Activated CD4-positive, alpha-beta T cell treated with anti-CD3 and anti-CD28 coated beads, Interleukin-2, amount 10 ng/mL, durations not matched to agents 7 days and 5 days (primary cell): ENCODE data around the gene PKD2L1. TPM values are rescaled to one million over a fixed set of nuclear protein-coding genes. Genes with fewer than 3 reads are reported as not detected.
"Not testable (repeated sequence)": the region's sequence is repeated elsewhere in the genome, so short reads cannot be mapped to it uniquely, and the experiment has no call there.

Experiments
- CTCF ChIA-PET: fragments of 350-600 bp; sonication (Branson Sonifier 250); formaldehyde crosslinking; loops from one replicate; lab custom pipeline; 2021; ENCODE audit warnings: antibody characterized with exemption; lab: Charles Lee
- POLR2A ChIA-PET: fragments of 350-600 bp; sonication (Branson Sonifier 250); formaldehyde crosslinking; loops from one replicate; lab custom pipeline; 2021; ENCODE audit warnings: antibody characterized with exemption; lab: Charles Lee
- DNase-seq: peaks from one replicate; pipeline ENCODE4 v3.0.0-alpha.2; 2020
- H3K27ac Mint-ChIP-seq: one replicate; pipeline ENCODE4 v1.8.0; 2021; ENCODE audit warnings: mild to moderate bottlenecking, moderate library complexity, mixed read lengths
- H3K27me3 Mint-ChIP-seq: one replicate; pipeline ENCODE4 v1.8.0; 2021; ENCODE audit warnings: mixed read lengths
- H3K36me3 Mint-ChIP-seq: one replicate; pipeline ENCODE4 v1.8.0; 2021; ENCODE audit warnings: low read depth, mixed read lengths
- H3K4me1 Mint-ChIP-seq: one replicate; pipeline ENCODE4 v1.8.0; 2021; ENCODE audit warnings: mixed read lengths
- H3K4me3 Mint-ChIP-seq: one replicate; pipeline ENCODE4 v1.8.0; 2021; ENCODE audit warnings: mild to moderate bottlenecking, moderate library complexity, mixed read lengths
- H3K9me3 Mint-ChIP-seq: one replicate; pipeline ENCODE4 v1.8.0; 2021; ENCODE audit warnings: mixed read lengths
- total RNA-seq, 2 experiments: library from RNA; stranded (reverse); gene quantifications; one replicate each; pipeline ENCODE4 v1.2.3, GENCODE V29; 2021

The PKD2L1 gene
- total RNA-seq, 2 experiments from 2014 or later, result not detected

GRCh38 chr10:100319707-100320402, 10.2 kb downstream of the PKD2L1 start:
- Mint-ChIP-seq H3K4me1 (no peaks in the 10 kb centered on the region), H3K36me3 (no peaks in the 10 kb centered on the region), H3K27ac (no peak overlapping the region), H3K27me3 (peaks cover 35% of the 10 kb centered on the region), H3K4me3 (no peak overlapping the region), H3K9me3 (no peaks in the 10 kb centered on the region)
- CTCF ChIA-PET, result no interaction called here
- DNase-seq, result no peak
- POLR2A ChIA-PET, result interaction anchor here (0.6 kb wide), 1 partner anchor 25 kb away, joined by 9 read pairs; no protein-coding TSS in a partner anchor

GRCh38 chr10:100318207-100318606, 11.8 kb downstream of the PKD2L1 start:
- no peak overlapping the region for H3K4me3 Mint-ChIP-seq
- ChIA-PET POLR2A (no interaction called here), CTCF (interaction anchor here (0.6 kb wide), 1 partner anchor 521 kb away, joined by 4 read pairs; no protein-coding TSS in a partner anchor)
- no peaks in the 10 kb centered on the region for H3K4me1 Mint-ChIP-seq
- H3K27me3 Mint-ChIP-seq, result peaks cover 45% of the 10 kb centered on the region
- DNase-seq, result no peak
- no peak overlapping the region for H3K27ac Mint-ChIP-seq
- no peaks in the 10 kb centered on the region for H3K9me3 Mint-ChIP-seq
- no peaks in the 10 kb centered on the region for H3K36me3 Mint-ChIP-seq

GRCh38 chr10:100315615-100316014, 14.4 kb downstream of the PKD2L1 start:
- no peaks in the 10 kb centered on the region for H3K4me1 Mint-ChIP-seq
- ChIA-PET POLR2A (no interaction called here), CTCF (interaction anchor here (1.7 to 2.4 kb wide), 2 partner anchors 12 to 15 kb away, joined by 3 to 8 read pairs; no protein-coding TSS in a partner anchor)
- H3K9me3 Mint-ChIP-seq, result no peaks in the 10 kb centered on the region
- H3K4me3 Mint-ChIP-seq, result no peak overlapping the region
- H3K27ac Mint-ChIP-seq, result no peak overlapping the region
- no peaks in the 10 kb centered on the region for H3K36me3 Mint-ChIP-seq
- no peak for DNase-seq
- H3K27me3 Mint-ChIP-seq, result peaks cover 56% of the 10 kb centered on the region

GRCh38 chr10:100311298-100311697, 18.7 kb downstream of the PKD2L1 start:
- Mint-ChIP-seq H3K36me3 (no peaks in the 10 kb centered on the region), H3K4me1 (no peaks in the 10 kb centered on the region), H3K27me3 (peaks cover 60% of the 10 kb centered on the region), H3K27ac (no peak overlapping the region), H3K4me3 (no peak overlapping the region), H3K9me3 (no peaks in the 10 kb centered on the region)
- POLR2A ChIA-PET, result no interaction called here
- CTCF ChIA-PET, result interaction anchor here (0.7 to 1.5 kb wide), 3 partner anchors 13 to 122 kb away, joined by 3 to 5 read pairs (median 4); no protein-coding TSS in a partner anchor
- DNase-seq, result no peak

- Mint-ChIP-seq H3K27me3 (peaks cover 63% of the 10 kb centered on the region), H3K27ac (no peak overlapping the region), H3K4me3 (no peak overlapping the region), H3K4me1 (no peaks in the 10 kb centered on the region), H3K9me3 (no peaks in the 10 kb centered on the region), H3K36me3 (no peaks in the 10 kb centered on the region)
- ChIA-PET CTCF (no interaction called here), POLR2A (no interaction called here)
- DNase-seq, result no peak
Measured at GRCh38 chr10:100307684-100308083, 22.3 kb downstream of the PKD2L1 start.

- Mint-ChIP-seq H3K4me1 (no peaks in the 10 kb centered on the region), H3K36me3 (no peaks in the 10 kb centered on the region), H3K27ac (no peak overlapping the region), H3K4me3 (no peak overlapping the region), H3K27me3 (peaks cover 58% of the 10 kb centered on the region), H3K9me3 (no peaks in the 10 kb centered on the region)
- ChIA-PET CTCF (no interaction called here), POLR2A (no interaction called here)
- DNase-seq, result no peak
Measured at GRCh38 chr10:100306861-100307260, 23.2 kb downstream of the PKD2L1 start.

- H3K4me1 Mint-ChIP-seq, result no peaks in the 10 kb centered on the region
Measured at GRCh38 chr10:100304414-100304813, 25.6 kb downstream of the PKD2L1 start.

GRCh38 chr10:100303724-100304319, 26.2 kb downstream of the PKD2L1 start:
- Mint-ChIP-seq H3K4me3 (no peak overlapping the region), H3K27me3 (peaks cover 47% of the 10 kb centered on the region), H3K36me3 (no peaks in the 10 kb centered on the region), H3K27ac (no peak overlapping the region), H3K4me1 (no peaks in the 10 kb centered on the region), H3K9me3 (no peaks in the 10 kb centered on the region)
- CTCF ChIA-PET, result interaction anchor here (0.5 to 1.3 kb wide), 2 partner anchors 129 to 179 kb away, joined by 3 to 4 read pairs; no protein-coding TSS in a partner anchor
- POLR2A ChIA-PET, result no interaction called here
- DNase-seq, result no peak

More at GRCh38 chr10:100304414-100304813, 25.6 kb downstream of the PKD2L1 start:
- Mint-ChIP-seq H3K9me3 (no peaks in the 10 kb centered on the region), H3K36me3 (no peaks in the 10 kb centered on the region), H3K4me3 (no peak overlapping the region), H3K27me3 (peaks cover 50% of the 10 kb centered on the region), H3K27ac (no peak overlapping the region)
- CTCF ChIA-PET, result interaction anchor here (0.6 to 1.3 kb wide), 5 partner anchors 11 to 877 kb away, joined by 3 to 4 read pairs (median 3); no protein-coding TSS in a partner anchor
- DNase-seq, result no peak
- POLR2A ChIA-PET, result no interaction called here

GRCh38 chr10:100301123-100301522, 28.9 kb downstream of the PKD2L1 start:
- H3K27ac Mint-ChIP-seq, POLR2A ChIA-PET, DNase-seq, CTCF ChIA-PET, H3K4me3 Mint-ChIP-seq, H3K4me1 Mint-ChIP-seq, H3K9me3 Mint-ChIP-seq, H3K36me3 Mint-ChIP-seq: not testable (repeated sequence)
- H3K27me3 Mint-ChIP-seq, result peaks cover 30% of the 10 kb centered on the region

- H3K27me3 Mint-ChIP-seq, result peaks cover 20% of the 10 kb centered on the region
- no peaks in the 10 kb centered on the region for H3K36me3 Mint-ChIP-seq
- CTCF ChIA-PET, result interaction anchor here (1.8 kb wide), 1 partner anchor 42 kb away, joined by 6 read pairs; no protein-coding TSS in a partner anchor
- H3K27ac Mint-ChIP-seq, result no peak overlapping the region
- H3K4me1 Mint-ChIP-seq, result no peaks in the 10 kb centered on the region
- H3K4me3 Mint-ChIP-seq, result no peak overlapping the region
- no peak for DNase-seq
- POLR2A ChIA-PET, result interaction anchor here (0.6 kb wide), 1 partner anchor 225 kb away, joined by 3 read pairs; no protein-coding TSS in a partner anchor
- H3K9me3 Mint-ChIP-seq, result no peaks in the 10 kb centered on the region
Measured at GRCh38 chr10:100297242-100297641, 32.8 kb downstream of the PKD2L1 start.

- ChIA-PET POLR2A (no interaction called here), CTCF (interaction anchor here (1.1 kb wide), 1 partner anchor 12 kb away, joined by 3 read pairs; no protein-coding TSS in a partner anchor)
- DNase-seq, result no peak
- Mint-ChIP-seq H3K9me3 (no peaks in the 10 kb centered on the region), H3K36me3 (no peaks in the 10 kb centered on the region), H3K27me3 (peaks cover 28% of the 10 kb centered on the region), H3K4me3 (no peak overlapping the region), H3K4me1 (peaks cover 4% of the 10 kb centered on the region), H3K27ac (no peak overlapping the region)
Measured at GRCh38 chr10:100293066-100293465, 37.0 kb downstream of the PKD2L1 start.

- H3K36me3 Mint-ChIP-seq, H3K27ac Mint-ChIP-seq, H3K4me3 Mint-ChIP-seq, DNase-seq, H3K9me3 Mint-ChIP-seq, POLR2A ChIA-PET, H3K4me1 Mint-ChIP-seq: not testable (repeated sequence)
- H3K27me3 Mint-ChIP-seq, result peaks cover 26% of the 10 kb centered on the region
- CTCF ChIA-PET, result interaction anchor here (1.1 to 1.3 kb wide), 2 partner anchors 36 to 126 kb away, joined by 3 to 5 read pairs; no protein-coding TSS in a partner anchor
Measured at GRCh38 chr10:100292300-100292699, 37.7 kb downstream of the PKD2L1 start.

GRCh38 chr10:100291356-100291755, 38.7 kb downstream of the PKD2L1 start:
- ChIA-PET POLR2A (no interaction called here), CTCF (interaction anchor here (0.5 to 1.3 kb wide), 5 partner anchors 18 to 1218 kb away, joined by 3 to 5 read pairs (median 3); no protein-coding TSS in a partner anchor)
- no peaks in the 10 kb centered on the region for H3K9me3 Mint-ChIP-seq
- H3K4me3 Mint-ChIP-seq, result no peak overlapping the region
- H3K27ac Mint-ChIP-seq, result no peak overlapping the region
- H3K27me3 Mint-ChIP-seq, result peaks cover 26% of the 10 kb centered on the region
- peaks cover 1% of the 10 kb centered on the region for H3K36me3 Mint-ChIP-seq
- H3K4me1 Mint-ChIP-seq, result peaks cover 18% of the 10 kb centered on the region
- no peak for DNase-seq
